GM23338 (cell line): Measurements from ENCODE around the gene SORCS2. TPM values are rescaled to one million over a fixed set of nuclear protein-coding genes. Genes with fewer than 3 reads are reported as not detected.

ENCODE experiments used
- ATAC-seq: fragments of 200-7000 bp; cut with Tn5 transposase; 3 replicates; pipeline ENCODE4 v1.9.1; 2020
- DNase-seq: peaks from one replicate; pipeline ENCODE4 v3.0.0-alpha.2; 2015; ENCODE audit warnings: low spot score
- H2AFZ ChIP-seq: fragments of 200-600 bp; sonication (generic); 2 replicates; pipeline ENCODE4 v1.8.0; 2016; ENCODE audit warnings: antibody characterized with exemption, mild to moderate bottlenecking, moderate library complexity
- H3F3A ChIP-seq: fragments of 200-600 bp; sonication (generic); replicated peaks from 2 replicates; pipeline ENCODE4 v1.8.0; 2017; ENCODE audit warnings: antibody characterized with exemption, mixed run types, low read depth
- H3K27ac ChIP-seq: fragments of 200-600 bp; sonication (generic); 2 replicates; pipeline ENCODE4 v1.6.1; 2016; ENCODE audit warnings: low read depth
- H3K27me3 ChIP-seq: fragments of 200-600 bp; sonication (generic); 2 replicates; pipeline ENCODE4 v1.8.0; 2016; ENCODE audit warnings: mild to moderate bottlenecking, mixed run types, moderate library complexity; ENCODE audit not compliant: insufficient read depth
- H3K36me3 ChIP-seq: fragments of 200-600 bp; sonication (generic); 2 replicates; pipeline ENCODE4 v1.8.0; 2016; ENCODE audit warnings: mild to moderate bottlenecking; ENCODE audit not compliant: insufficient read depth
- H3K4me1 ChIP-seq: fragments of 200-600 bp; sonication (generic); 2 replicates; pipeline ENCODE4 v1.8.0; 2016; ENCODE audit warnings: mild to moderate bottlenecking, moderate library complexity; ENCODE audit not compliant: insufficient read depth
- H3K4me2 ChIP-seq: fragments of 200-600 bp; sonication (generic); 2 replicates; pipeline ENCODE4 v1.7.1; 2017; ENCODE audit warnings: mixed run types
- H3K4me3 ChIP-seq: fragments of 200-600 bp; sonication (generic); 2 replicates; pipeline ENCODE4 v1.6.1; 2016; ENCODE audit warnings: mixed run types
- H3K79me2 ChIP-seq: fragments of 200-600 bp; sonication (generic); replicated peaks from 2 replicates; pipeline ENCODE4 v1.8.0; 2017; ENCODE audit warnings: mild to moderate bottlenecking; ENCODE audit not compliant: insufficient read depth
- H3K9me2 ChIP-seq: fragments of 200-600 bp; sonication (generic); 2 replicates; pipeline ENCODE4 v1.8.0; 2017; ENCODE audit not compliant: insufficient read depth
- H4K20me1 ChIP-seq: fragments of 200-600 bp; sonication (generic); replicated peaks from 2 replicates; pipeline ENCODE4 v1.8.0; 2017; ENCODE audit warnings: mild to moderate bottlenecking; ENCODE audit not compliant: insufficient read depth
- H3K27ac Mint-ChIP-seq: 2 replicates; pipeline ENCODE4 v1.8.0; 2020; ENCODE audit warnings: inconsistent platforms, mild to moderate bottlenecking, moderate library complexity, mixed read lengths
- H3K27me3 Mint-ChIP-seq: 3 replicates; pipeline ENCODE4 v1.8.0; 2022; ENCODE audit warnings: low read depth, mild to moderate bottlenecking, moderate library complexity, mixed read lengths, inconsistent platforms; ENCODE audit not compliant: insufficient read depth, poor library complexity
- H3K36me3 Mint-ChIP-seq: 3 replicates; pipeline ENCODE4 v1.8.0; 2021; ENCODE audit warnings: low read depth, mild to moderate bottlenecking, inconsistent platforms, moderate library complexity, mixed read lengths
- H3K4me1 Mint-ChIP-seq: 3 replicates; pipeline ENCODE4 v1.8.0; 2020; ENCODE audit warnings: mild to moderate bottlenecking, inconsistent platforms, mixed read lengths
- H3K4me3 Mint-ChIP-seq: 3 replicates; pipeline ENCODE4 v1.8.0; 2021; ENCODE audit warnings: moderate library complexity, mild to moderate bottlenecking, inconsistent platforms, mixed read lengths
- H3K9me3 Mint-ChIP-seq: 3 replicates; pipeline ENCODE4 v1.8.0; 2020; ENCODE audit warnings: moderate library complexity, mild to moderate bottlenecking, inconsistent platforms, mixed read lengths
- CREB1 ChIP-seq: fragments of 250-450 bp; sonication (Bioruptor Pico); IDR thresholded peaks from 2 replicates; pipeline ENCODE4 v1.5.0; 2020; ENCODE audit warnings: low read depth, mild to moderate bottlenecking, moderate library complexity
- EZH2 ChIP-seq: fragments of 200-600 bp; sonication (generic); IDR thresholded peaks from one replicate; pipeline ENCODE4 v1.8.0; 2017; ENCODE audit warnings: antibody characterized with exemption, mild to moderate bottlenecking, low read depth; ENCODE audit not compliant: unreplicated experiment
- EZH2phosphoT487 ChIP-seq: fragments of 200-600 bp; sonication (generic); IDR thresholded peaks from one replicate; pipeline ENCODE4 v1.8.1; 2018; ENCODE audit warnings: antibody characterized with exemption; ENCODE audit not compliant: unreplicated experiment
- JUNB ChIP-seq: IDR thresholded peaks from one replicate; pipeline ENCODE4 v1.6.1; 2016; ENCODE audit warnings: antibody characterized with exemption; ENCODE audit not compliant: unreplicated experiment
- NANOG ChIP-seq: IDR thresholded peaks from 2 replicates; pipeline ENCODE4 v1.6.1; 2016; ENCODE audit warnings: antibody characterized with exemption, borderline replicate concordance
- POLR2AphosphoS5 ChIP-seq: IDR thresholded peaks from 2 replicates; pipeline ENCODE4 v1.6.1; 2016; ENCODE audit warnings: antibody characterized with exemption, low read depth
- REST ChIP-seq: IDR thresholded peaks from one replicate; pipeline ENCODE4 v1.6.1; 2018; ENCODE audit warnings: antibody characterized with exemption; ENCODE audit not compliant: unreplicated experiment
- STAT1 ChIP-seq: IDR thresholded peaks from one replicate; pipeline ENCODE4 v1.6.1; 2016; ENCODE audit warnings: antibody characterized with exemption; ENCODE audit not compliant: unreplicated experiment
- ZNF114 ChIP-seq: fragments of 250-450 bp; sonication (Bioruptor Pico); IDR thresholded peaks from 2 replicates; pipeline ENCODE4 v1.5.0; 2020; ENCODE audit warnings: mild to moderate bottlenecking, moderate library complexity
- ZNF331 ChIP-seq: fragments of 250-450 bp; sonication (Bioruptor Pico); IDR thresholded peaks from 2 replicates; pipeline ENCODE4 v1.5.0; 2020; ENCODE audit warnings: low read depth, mild to moderate bottlenecking, moderate library complexity
- ZNF462 ChIP-seq: fragments of 250-450 bp; sonication (Bioruptor Pico); IDR thresholded peaks from 2 replicates; pipeline ENCODE4 v1.5.0; 2020; ENCODE audit warnings: mild to moderate bottlenecking, moderate library complexity
- polyA plus RNA-seq: library from polyadenylated mRNA; unstranded; fragments of >200 nt; fragmentation: Nextera tagmentation; extraction: Ambion mirVana; gene quantifications from 2 replicates; pipeline ENCODE4 v1.2.1, GENCODE V29; 2016
- total RNA-seq: library from RNA; depleted of rRNA; stranded (reverse); fragments of >200 nt; shearing (Covaris generic); gene quantifications from 2 replicates; pipeline ENCODE4 v1.2.3, GENCODE V29; 2014
- TF ChIP-seq, protein P1 (sequence below): IDR thresholded peaks from 2 replicates; pipeline ENCODE4 v1.6.1; 2016; ENCODE audit warnings: antibody characterized with exemption
- TF ChIP-seq, protein P2 (sequence below), 2 experiments: fragments of 200-600 bp in 1 of 2; sonication (generic) in 1 of 2; conservative IDR thresholded peaks; 2 replicates each; pipeline versions ENCODE4 v1.5.1 to v1.6.1; 2016 to 2017; ENCODE audit warnings: antibody characterized with exemption in 2 of 2, low read depth in 2 of 2, mild to moderate bottlenecking in 2 of 2, moderate library complexity in 1 of 2

SORCS2 gene
- total and polyA plus RNA-seq, 2 experiments from 2014 or later: 0.47 to 2.4 TPM

DNA sequence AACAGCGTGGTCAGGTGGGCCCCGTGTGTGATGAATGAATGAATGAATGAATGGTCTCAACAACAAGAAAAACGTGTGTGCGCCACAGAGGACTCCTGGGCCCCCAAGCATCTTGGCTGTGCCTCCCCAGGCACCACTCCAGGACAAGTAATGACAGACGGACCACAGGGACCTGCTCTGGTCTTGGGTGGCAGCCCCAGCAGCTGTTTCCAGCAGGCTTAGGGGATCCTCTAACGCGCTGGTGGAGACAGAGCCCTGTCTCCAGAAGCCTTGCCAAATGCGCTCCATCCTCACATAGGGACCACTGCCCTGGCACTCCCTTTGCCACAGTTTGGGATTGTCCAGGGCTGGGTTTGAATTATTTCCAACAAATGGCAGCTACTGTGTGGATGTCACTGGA is 203.3 kb downstream of the SORCS2 start:
- H3K4me3 Mint-ChIP-seq: no peak overlapping the region
- Histone ChIP-seq H3K4me3 (no peak overlapping the region), H3K4me1 (no peaks in the 10 kb centered on the region), H3K27ac (no peak overlapping the region), H3K9me2 (0 out of 2 replicates have a peak, but pooled peaks cover 3% of the 10 kb centered on the region), H3K4me2 (no peak overlapping the region), H3K79me2 (no peaks in the 10 kb centered on the region), H2AFZ (no peak overlapping the region), H3F3A (no peaks in the 10 kb centered on the region), H4K20me1 (no peaks in the 10 kb centered on the region), H3K27me3 (no peaks in the 10 kb centered on the region), H3K36me3 (no peaks in the 10 kb centered on the region)
- TF ChIP-seq NANOG (no peak), EZH2phosphoT487 (no peak), JUNB (no peak), POLR2AphosphoS5 (no peak), EZH2 (no peak), ZNF114 (CRISPR knock-in tag) (no peak), ZNF462 (no peak), STAT1 (no peak), ZNF331 (CRISPR knock-in tag) (no peak), CREB1 (no peak), REST (no peak)
- TF ChIP-seq, protein P1, sequence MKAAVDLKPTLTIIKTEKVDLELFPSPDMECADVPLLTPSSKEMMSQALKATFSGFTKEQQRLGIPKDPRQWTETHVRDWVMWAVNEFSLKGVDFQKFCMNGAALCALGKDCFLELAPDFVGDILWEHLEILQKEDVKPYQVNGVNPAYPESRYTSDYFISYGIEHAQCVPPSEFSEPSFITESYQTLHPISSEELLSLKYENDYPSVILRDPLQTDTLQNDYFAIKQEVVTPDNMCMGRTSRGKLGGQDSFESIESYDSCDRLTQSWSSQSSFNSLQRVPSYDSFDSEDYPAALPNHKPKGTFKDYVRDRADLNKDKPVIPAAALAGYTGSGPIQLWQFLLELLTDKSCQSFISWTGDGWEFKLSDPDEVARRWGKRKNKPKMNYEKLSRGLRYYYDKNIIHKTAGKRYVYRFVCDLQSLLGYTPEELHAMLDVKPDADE: no peak
- TF ChIP-seq, protein P2, sequence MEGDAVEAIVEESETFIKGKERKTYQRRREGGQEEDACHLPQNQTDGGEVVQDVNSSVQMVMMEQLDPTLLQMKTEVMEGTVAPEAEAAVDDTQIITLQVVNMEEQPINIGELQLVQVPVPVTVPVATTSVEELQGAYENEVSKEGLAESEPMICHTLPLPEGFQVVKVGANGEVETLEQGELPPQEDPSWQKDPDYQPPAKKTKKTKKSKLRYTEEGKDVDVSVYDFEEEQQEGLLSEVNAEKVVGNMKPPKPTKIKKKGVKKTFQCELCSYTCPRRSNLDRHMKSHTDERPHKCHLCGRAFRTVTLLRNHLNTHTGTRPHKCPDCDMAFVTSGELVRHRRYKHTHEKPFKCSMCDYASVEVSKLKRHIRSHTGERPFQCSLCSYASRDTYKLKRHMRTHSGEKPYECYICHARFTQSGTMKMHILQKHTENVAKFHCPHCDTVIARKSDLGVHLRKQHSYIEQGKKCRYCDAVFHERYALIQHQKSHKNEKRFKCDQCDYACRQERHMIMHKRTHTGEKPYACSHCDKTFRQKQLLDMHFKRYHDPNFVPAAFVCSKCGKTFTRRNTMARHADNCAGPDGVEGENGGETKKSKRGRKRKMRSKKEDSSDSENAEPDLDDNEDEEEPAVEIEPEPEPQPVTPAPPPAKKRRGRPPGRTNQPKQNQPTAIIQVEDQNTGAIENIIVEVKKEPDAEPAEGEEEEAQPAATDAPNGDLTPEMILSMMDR (conservative IDR thresholded peaks at IDR 0.05; ENCODE audit: low read depth in 2 of 2): no peak
- ATAC-seq (no peak), DNase-seq (no peak)
- H3K27me3 Mint-ChIP-seq: peaks cover 16% of the 10 kb centered on the region
- no peaks in the 10 kb centered on the region; the same call in 2 of the 3 replicates for H3K36me3 Mint-ChIP-seq
- peaks cover 3% of the 10 kb centered on the region; the same call in 1 of the 3 replicates for H3K4me1 Mint-ChIP-seq
- peaks cover 2% of the 10 kb centered on the region; the same call in 2 of the 3 replicates for H3K9me3 Mint-ChIP-seq
- no peak overlapping the region for H3K27ac Mint-ChIP-seq
